Measurements from ENCODE around the gene TSFM. TPM values are rescaled to one million over a fixed set of nuclear protein-coding genes. Genes with fewer than 3 reads are reported as not detected.

TSFM gene
- total and polyA plus RNA-seq, 2 of the 13 experiments (the other 11 are each of a cell fraction or from before 2014, with no cell fraction given): 29.8 to 68.3 TPM

GRCh38 chr12:57735952-57736740 is 46.4 kb upstream of the TSFM start (continued):
- TF ChIP-seq STAG1 (CRISPR knock-in tag; IDR thresholded peaks at IDR 0.05): peak; percentile 66
- TF ChIP-seq, protein P1, sequence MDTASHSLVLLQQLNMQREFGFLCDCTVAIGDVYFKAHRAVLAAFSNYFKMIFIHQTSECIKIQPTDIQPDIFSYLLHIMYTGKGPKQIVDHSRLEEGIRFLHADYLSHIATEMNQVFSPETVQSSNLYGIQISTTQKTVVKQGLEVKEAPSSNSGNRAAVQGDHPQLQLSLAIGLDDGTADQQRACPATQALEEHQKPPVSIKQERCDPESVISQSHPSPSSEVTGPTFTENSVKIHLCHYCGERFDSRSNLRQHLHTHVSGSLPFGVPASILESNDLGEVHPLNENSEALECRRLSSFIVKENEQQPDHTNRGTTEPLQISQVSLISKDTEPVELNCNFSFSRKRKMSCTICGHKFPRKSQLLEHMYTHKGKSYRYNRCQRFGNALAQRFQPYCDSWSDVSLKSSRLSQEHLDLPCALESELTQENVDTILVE (CRISPR knock-in tag; IDR thresholded peaks at IDR 0.05): no peak
- no peak for TF ChIP-seq ATF4 (CRISPR knock-in tag; IDR thresholded peaks at IDR 0.05)
- 0 out of 2 replicates have a peak, but pooled peaks have one; percentile 15 for TF ChIP-seq TBX2 (CRISPR knock-in tag; IDR thresholded peaks at IDR 0.05; ENCODE audit: borderline replicate concordance)
- TF ChIP-seq TGIF2 (CRISPR knock-in tag; IDR thresholded peaks at IDR 0.05): no peak
- TF ChIP-seq ZNF761 (CRISPR knock-in tag; conservative IDR thresholded peaks at IDR 0.05): 0 out of 2 replicates have a peak, but pooled peaks have one; percentile 29
- no peak for TF ChIP-seq KLF11 (CRISPR knock-in tag; IDR thresholded peaks at IDR 0.05)
- no peak for TF ChIP-seq LCORL (IDR thresholded peaks at IDR 0.05)
- TF ChIP-seq LCORL (CRISPR knock-in tag; IDR thresholded peaks at IDR 0.05): peak; percentile 58; the same call in 1 of the 2 replicates
- TF ChIP-seq, protein P2, sequence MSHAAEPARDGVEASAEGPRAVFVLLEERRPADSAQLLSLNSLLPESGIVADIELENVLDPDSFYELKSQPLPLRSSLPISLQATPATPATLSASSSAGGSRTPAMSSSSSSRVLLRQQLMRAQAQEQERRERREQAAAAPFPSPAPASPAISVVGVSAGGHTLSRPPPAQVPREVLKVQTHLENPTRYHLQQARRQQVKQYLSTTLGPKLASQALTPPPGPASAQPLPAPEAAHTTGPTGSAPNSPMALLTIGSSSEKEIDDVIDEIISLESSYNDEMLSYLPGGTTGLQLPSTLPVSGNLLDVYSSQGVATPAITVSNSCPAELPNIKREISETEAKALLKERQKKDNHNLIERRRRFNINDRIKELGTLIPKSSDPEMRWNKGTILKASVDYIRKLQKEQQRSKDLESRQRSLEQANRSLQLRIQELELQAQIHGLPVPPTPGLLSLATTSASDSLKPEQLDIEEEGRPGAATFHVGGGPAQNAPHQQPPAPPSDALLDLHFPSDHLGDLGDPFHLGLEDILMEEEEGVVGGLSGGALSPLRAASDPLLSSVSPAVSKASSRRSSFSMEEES (CRISPR knock-in tag; IDR thresholded peaks at IDR 0.05): no peak
- TF ChIP-seq SAP130 (CRISPR knock-in tag; IDR thresholded peaks at IDR 0.05; ENCODE audit: low read depth): peak; percentile 48; the same call in 1 of the 2 replicates
- peak; percentile 31; the same call in 1 of the 2 replicates for TF ChIP-seq GATAD1 (CRISPR knock-in tag; IDR thresholded peaks at IDR 0.05)
- no peak for TF ChIP-seq ZNF274 (CRISPR knock-in tag; IDR thresholded peaks at IDR 0.05)
- no peak for TF ChIP-seq IRX3 (CRISPR knock-in tag; IDR thresholded peaks at IDR 0.05; ENCODE audit: borderline replicate concordance, low read depth)
- TF ChIP-seq MAX (IDR thresholded peaks at IDR 0.05): no peak
- no peak for TF ChIP-seq ZNF407 (CRISPR knock-in tag; IDR thresholded peaks at IDR 0.05; ENCODE audit: not compliant biosample characterization)
- peak; percentile 17; the same call in 1 of the 2 replicates for TF ChIP-seq ZFX (CRISPR knock-in tag; IDR thresholded peaks at IDR 0.05; ENCODE audit: low read depth)
